Embryonic facial prominence (tissue), 1 donor: ENCODE results near the gene RFX8.
"Not testable (repeated sequence)": the region's sequence is repeated elsewhere in the genome, so short reads cannot be mapped to it uniquely, and the experiment has no call there.

Experiments
- DNase-seq: peaks from one replicate; pipeline ENCODE4 v3.0.0-alpha.2; 2016; ENCODE audit errors: extremely low spot score

Gene RFX8

DNA sequence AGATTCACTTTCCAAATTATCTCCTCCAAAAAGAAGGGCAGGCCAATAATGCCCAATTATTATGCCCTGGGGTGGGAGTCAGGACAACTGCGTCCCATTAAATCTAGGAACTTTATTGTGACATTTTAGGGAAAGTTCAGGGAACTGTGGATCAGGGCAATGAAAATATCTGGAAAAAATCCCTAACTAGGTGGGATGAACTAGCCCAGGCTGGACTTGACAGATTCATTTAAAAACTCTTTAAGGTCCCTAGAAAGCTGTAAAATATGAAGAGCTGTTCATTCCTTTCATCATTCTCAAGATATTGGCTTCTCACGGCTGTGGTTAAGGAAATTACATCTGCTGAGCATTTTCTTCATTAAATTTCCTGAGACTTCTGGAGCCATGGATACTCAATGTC, 95.8 kb downstream of the RFX8 start:
- DNase-seq = no peak

DNA sequence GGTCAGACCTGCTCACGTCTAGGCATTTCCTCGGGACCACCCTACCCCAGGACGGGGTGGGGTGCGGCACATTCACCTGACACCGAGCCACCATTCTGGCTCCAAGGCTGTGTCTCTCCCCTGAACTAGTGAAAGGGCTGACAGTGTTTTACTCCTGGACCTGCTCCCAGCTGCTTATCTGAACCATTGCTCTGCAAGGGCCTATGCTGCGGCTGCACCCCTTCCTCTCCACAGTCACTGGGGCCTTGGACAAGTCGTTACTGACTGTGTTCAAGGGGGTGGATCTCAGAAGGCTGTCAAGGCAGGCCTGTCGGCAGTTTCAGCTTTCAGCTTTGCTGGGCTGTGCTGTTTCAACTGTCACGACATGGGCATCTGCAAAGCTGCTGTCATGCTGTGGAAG, 99.3 kb downstream of the RFX8 start:
- no peak for DNase-seq

DNA sequence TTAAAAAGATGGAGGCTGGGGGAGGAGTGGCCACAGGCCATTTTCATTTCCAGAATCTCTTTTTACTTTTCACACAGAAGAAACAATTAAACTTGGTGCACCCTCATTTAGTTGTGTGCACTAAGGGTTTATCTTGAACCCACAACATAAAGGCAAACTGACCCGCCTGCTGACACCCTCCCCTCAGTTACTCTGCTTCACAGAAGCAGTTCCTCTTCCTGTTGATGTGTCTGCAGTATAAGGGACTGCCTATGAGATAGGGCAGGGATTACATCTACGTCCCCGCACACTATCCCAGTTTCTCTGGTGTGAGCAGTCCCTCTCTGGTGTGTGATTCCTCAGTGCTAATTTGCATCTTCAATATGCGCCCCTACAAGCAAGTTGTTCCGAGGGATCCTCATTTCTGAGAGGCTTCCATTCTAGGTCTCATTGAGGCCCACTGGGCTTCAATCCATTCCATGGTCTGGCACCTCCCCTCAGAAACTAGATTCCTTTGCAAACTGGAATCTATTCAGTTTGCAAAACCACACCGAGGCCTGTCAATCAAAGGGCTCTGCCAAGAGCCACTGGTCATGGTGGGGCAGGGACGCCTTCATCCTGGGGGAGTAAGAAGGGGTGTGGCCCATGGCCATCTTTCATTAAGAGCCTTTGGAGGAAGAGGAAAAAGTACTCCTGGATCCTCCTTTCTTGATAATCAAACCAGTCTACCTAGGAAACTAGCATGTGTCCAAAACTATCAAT, 99.9 kb downstream of the RFX8 start:
- no peak for DNase-seq

DNA sequence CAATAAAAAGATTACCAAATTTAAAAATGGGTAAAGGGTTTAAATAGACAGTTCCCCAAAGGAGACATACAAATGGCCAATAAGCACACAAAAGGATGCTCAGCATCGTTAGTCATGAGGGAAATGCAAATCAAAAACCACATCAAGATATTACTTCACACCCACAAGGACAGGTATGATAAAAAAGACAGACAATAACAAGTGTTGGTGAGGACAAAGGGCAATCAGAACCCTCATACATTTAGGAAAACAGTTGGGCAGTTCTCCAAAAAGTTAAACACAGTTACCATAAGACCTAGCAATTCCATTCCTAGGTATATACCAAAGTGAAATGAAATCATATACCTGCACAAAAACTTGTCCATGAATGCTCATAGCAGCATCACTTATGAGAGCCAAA, 102.1 kb downstream of the RFX8 start:
- DNase-seq = no peak

DNA sequence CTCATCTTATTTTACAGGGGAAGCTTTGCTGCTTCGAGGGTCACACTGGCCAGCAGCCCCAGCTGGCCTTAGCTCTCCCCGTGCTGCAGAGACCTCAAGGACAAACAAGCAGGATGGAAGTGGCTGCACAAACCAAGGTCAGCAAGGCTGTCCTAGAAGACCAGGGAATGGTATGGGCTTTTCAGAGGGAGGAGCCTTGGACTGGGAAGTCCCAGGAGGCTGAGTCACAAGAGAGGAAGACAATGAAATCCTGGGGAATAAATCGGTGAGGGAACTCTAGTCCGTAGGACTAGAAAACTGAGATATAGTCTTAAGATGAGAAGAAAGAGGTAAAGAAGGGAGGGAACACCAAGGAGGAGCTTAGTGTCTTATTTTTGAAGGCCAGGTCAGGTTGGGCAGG, 103.3 kb downstream of the RFX8 start:
- no peak for DNase-seq

DNA sequence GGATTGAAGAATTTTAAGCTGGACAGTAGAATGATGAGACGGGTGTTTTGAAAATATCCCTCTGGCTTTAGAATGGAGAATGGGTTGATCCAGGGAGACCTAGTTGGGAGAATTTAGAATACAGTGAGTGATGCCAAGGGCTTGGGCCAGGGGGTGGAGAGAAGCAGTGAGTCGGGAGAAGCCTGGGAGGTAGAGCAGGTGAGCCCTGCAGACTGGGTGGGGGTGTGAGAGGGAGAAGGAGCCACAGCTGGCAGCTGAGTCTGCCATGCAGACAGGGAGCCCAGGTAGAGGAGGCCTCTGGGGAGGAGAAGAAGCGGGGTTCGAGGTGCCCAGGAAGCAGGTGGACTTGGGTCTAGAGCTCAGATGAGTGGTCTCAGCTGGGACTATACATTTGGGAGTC, 105.8 kb downstream of the RFX8 start:
- DNase-seq = no peak

DNA sequence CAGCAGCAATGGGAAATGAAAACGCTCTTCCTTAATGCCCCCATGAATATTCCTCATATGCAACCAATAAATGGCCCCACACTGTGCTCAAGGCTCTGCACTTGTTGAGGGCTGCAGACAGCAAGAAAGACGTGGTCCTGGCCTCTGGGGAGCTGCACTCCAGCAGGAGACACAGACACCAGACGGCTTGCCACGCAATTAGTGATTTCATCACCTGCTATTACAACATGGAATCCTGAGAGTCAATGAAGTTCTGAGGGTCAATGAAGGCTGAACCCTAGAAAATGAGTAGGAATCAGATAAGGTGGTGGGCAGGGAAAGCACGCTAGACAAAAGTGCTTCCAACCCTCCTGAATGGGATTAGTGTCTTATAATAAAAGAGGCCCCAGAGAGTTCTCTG, 106.5 kb downstream of the RFX8 start:
- no peak for DNase-seq

DNA sequence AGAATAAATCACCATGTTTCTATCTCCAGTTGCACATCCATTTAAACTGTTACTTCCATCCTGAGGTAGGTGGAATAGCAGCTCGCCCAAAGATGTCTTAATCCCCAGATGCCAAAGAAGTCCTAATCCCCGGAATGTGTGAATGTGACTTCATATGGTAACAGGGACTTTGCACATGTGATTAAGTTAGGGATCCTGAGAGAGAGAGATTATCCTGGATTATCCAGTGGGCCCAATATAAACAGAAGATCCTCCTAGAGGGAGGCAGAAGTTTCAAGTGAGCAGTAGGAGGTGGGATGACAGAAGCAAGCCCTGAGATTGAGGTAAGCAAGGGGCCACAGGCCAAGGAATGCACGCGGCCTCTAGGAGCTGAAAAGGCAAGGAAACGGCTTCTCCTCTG, 107.4 kb downstream of the RFX8 start:
- no peak for DNase-seq

DNA sequence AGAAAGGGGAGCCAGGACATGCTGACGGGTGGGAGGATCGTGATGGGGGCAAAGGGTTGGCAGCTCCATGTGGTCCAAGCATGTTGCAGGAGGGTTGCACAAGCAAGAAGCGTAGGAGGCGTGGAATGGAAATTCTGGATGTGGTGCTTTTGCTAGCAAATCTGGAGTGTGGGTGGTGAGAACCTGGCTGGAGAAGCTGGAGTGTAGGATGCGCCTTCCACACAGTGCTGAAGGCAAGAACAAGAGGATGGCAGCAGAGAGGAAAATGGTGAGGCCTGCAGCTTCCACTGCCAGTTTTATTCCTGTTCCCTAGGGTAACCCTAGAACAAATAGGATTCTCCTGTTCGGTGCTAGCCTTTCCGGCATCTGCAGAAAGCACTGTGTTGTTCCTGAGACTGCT, 110.0 kb downstream of the RFX8 start:
- DNase-seq = no peak

DNA sequence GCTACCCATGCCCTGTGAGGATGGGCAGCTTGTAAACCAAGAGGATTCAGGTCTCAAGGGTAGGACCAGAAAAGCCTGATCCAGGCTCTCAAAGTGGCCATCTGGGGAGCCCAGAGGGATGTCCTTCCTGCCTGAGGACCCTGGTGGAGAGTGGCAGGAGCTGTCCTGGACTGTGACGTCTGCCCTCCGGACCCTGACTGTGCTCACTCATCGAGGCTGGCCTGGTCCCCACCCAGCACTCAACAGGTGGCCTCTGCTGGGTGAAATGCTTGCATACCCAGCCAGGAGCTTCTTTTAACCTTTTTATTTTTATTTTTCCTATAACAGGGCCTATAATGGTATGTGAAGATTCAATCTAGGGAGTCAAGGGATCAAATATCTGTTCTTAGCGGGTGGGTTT, 112.1 kb downstream of the RFX8 start:
- no peak for DNase-seq

DNA sequence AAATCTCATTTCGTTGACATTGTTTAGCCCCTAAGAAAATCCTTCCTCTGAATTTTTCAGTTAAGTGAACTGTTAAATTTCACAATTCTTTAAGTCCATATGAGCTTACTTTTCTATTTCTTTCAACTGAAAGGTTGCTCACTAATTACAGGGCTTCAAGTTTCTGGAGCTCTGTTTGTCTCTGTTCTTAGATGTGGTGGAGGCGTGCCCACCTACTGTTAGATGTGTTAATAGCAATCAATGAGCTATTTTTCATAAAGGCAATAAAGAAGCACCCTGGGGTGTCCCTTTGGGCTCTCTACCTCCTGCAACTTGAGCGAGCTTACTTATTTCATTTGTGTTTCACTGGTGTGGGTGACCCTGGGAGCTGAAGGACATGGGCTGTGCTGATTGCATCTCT, 112.6 kb downstream of the RFX8 start:
- no peak for DNase-seq

DNA sequence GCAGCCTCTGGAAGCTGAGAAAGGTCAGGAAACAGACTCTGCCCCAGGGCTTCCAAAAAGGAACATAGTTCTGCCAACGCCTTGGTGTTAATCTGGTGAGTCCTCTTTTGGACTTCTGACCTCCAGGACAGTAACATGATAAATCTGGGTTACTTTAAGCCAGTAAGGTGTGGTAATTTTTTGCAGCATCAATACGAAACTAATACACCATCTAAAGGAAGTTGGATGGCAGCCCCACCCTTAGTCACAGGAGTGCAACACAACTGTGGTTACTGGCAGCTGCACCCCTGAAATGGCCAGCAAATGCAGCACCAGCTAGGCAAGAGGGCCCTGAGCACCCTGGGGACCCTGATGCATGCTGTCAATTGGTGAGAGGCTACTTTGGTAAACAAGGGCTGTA, 113.4 kb downstream of the RFX8 start:
- no peak for DNase-seq

DNA sequence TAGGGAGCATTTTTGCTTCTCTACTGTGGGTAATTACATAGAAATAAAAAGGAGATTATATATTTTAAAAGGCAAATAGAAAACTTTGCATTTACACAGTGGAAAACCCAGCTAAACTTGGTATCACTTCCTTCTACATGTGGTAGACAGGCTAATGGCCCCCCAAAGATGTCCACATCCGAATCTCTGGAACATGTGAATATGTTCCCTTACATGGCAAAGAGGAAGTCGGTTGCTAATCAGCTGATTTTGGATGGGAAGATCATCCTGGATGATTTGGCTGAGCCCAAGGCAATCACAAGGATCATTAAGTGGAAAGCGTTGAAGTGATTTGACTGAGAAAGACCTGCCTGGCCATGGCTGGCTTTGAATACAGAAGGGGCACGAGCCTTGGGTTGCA, 113.8 kb downstream of the RFX8 start:
- no peak for DNase-seq

DNA sequence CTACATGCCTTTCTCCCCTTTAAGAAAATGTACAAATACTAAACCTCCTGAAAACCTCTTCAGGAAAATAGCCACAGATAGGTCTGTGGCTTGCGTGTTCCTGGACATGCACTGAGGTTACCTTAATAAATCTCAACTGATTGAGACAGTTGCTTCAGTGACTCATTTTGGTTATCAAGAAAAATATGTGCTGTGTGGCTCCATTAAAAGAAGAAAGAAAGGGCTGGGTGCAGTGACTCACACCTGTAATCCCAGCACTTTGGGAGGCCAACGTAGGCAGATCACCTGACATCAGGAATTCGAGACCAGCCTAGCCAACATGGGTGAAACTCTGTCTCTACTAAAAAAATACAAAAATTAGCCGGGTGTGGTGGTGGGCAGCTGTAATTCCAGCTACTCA, 114.7 kb downstream of the RFX8 start:
- no peak for DNase-seq

DNA sequence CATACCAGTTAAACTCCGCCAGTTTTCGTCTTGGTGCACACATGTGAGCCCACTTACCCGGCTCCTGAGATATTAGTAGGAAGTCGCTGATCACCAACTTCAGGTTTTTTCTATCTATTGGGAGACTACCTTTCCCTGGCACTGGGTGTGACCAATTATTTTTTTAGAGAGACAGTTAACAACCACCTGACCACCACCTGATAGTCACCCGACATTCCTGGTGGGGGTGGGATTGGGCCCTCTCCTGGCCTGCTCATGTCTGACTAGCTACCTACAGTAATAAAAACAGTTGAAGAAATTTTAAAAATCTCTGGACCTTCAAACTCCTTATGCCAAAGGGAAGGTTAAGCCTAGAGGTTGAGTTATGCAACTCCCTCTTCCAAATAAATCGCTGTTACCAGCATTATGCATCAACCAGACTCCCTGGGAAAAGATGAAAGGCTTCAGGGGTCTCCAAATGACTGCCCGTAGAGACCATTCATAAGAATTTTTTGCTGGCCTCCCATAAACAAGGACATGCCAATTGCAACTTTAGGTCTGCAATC, 115.4 kb downstream of the RFX8 start:
- DNase-seq = no peak

DNA sequence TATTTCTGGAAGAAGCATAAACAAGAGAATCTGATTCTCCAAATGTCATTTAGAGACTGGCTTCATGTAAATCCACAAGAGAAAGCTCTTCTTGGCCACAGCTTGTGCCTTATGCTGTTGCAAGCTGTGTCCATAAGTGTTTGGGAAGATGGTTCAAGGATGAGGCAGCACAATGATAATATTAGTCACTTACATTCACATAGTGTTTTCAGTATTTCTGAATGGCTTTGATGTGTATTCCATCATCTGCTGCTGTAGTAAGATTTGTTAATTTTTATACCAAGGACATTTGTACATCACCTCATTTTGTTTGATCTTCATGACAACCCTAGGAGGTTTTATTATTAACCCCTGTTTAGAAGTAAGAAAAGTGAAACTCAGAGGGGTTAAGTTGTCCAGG, 117.5 kb downstream of the RFX8 start:
- DNase-seq = no peak

DNA sequence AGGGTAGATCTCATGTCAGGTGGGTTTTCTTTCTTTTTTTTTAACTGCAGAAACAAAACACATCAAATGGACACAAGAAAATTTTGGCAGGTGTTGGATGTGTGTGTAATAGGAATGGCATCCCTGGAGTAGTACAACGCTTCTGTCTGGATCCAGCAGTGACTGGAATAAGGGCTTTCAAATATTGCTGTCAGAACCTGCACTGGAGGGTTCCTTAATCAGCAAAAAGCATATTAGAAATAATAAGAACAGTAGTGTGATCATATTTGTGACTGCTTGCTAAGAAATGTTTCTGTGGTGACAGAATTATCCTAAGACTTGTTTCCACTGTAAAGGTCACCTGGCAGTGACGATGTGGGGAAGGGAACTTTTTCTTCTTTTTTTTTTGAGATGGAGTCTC, 118.4 kb downstream of the RFX8 start:
- DNase-seq = no peak

DNA sequence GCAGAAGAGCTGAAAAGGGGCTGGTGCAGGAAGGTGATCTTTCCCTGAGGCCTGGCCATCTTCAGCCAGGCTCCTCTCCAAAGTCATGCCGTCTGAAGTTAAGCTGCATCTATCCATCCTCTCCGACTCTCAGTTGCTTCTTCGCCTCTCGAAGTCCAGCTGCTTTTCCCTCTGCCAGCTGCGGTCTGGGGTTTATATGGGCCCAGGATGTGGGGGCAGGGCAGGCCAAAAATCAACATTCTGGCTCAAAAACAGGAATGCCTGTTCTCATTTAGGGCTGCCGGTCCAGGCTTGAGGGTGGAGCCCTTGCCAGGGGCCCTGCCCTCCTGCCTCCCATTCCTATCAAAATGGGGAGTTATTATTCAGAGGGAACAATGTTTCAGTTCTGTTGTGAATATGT, 118.9 kb downstream of the RFX8 start:
- DNase-seq = no peak

DNA sequence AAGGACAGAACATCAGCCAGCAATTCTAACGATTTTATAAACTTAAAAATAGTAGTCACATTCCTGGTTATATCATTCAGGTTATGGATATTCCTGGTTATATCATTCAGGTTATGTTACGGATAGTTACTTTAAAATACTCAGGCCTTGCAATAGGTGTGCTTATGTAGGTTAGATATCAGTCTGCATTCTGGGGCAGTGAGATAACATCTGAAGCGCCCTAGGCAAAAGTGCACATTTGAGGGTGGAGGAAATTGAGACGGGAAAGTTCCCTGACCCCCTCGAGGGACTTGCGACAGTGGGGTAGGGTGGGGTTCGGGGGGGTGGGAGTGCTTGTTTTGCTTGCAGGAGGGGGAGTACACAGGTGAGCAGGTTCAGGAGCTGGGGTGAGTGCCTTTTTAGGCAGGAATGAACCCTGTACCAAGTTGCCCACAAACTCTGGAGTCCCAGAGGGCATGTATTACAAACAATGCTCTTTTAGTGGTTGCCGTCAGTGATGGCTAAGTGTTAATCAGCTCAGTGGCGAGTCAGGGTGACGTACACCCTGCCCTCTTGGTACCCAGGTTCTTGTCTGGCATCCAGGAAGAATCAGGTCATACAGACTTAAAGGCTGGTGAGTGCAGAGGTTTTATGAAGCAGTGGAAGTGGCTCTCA, 119.4 kb downstream of the RFX8 start:
- DNase-seq = no peak

DNA sequence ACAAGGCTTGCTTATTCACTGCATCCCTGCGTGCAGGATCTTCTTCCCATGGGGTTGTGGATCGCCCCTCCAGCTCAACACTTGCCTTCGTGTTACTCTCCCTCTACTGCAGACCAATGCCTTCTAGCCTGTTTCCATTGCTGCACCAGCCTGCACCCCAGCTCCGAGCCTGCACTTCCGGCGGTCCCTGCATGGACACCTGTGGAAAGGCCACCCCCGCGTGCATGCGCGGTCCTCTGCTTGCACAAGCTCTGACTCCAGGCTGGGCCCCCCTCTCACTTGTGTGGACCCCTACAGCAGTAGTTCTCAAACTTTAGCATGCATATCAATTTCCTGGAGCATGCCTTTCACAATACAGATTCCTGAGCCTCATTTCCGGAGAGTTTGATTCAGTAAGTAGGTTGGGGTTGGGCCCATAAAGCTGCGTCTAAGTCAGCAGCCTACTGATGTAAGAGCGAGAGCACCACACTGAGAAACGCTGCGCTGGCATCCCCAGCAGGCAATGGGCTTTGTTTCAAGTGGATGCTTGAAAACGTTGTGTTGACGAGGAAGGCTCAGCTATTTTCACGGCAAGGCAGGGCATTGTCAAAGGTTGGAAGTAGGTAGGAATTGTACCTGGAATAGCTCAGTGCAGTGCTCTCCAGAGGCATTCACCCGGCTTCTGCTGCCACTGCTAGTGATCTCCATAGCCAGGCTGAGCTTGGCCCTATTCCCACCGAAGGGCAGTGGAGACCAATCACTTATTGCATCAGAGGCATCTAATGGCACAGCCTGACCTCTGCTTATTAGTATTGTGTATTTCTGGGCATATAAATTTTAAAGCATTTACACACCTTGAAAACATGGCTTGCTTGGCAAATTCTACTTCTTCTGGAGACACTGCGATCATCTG, 120.2 kb downstream of the RFX8 start:
- DNase-seq = no peak

DNA sequence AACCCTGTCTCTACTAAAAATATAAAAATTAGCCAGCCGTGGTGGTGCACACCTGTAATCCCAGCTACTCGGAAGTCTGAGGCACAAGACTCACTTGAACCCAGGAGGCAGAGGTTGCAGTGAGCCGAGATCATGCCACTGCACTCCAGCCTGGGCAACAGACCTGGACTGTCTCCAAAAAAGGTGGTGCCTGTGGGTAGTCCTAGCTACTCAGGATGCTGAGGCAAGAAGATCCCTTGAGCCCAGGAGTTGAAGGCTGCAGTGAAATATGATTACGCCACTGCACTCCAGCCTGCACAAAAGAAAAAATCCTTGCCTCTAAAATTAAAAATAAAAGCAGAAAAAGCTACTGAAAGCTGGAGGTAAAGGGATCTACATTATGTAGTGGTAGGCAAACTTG, 122.3 kb downstream of the RFX8 start:
- DNase-seq = not testable (repeated sequence)

DNA sequence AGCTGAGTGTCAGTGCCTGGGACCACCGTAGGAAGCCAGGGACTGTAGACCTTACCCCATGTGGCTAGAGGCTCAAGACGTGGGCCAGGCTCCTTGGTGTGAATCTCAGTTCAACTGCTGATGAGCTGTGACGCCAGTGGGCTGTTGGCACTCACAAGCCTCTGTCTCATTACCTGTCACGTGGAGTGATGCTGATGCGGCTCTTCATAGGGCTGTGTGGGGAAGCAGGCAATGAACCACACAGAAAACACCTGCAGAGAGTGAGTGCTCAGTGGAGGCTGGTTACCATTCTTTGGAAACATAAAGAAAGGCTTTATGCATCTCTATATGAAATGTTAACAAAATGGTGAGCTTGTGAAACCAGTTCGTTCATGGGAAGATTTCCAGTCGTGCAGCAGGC, 123.7 kb downstream of the RFX8 start:
- DNase-seq = no peak
